GM15510 (cell line): ENCODE results near the gene RRP8.
A peak's percentile ranks its signal among the peaks of the same experiment; 100 is the strongest.

ENCODE experiments used
- POLR2A ChIP-seq: IDR thresholded peaks from 3 replicates; pipeline ENCODE4 v1.6.1; 2011; ENCODE audit warnings: borderline replicate concordance; ENCODE audit not compliant: insufficient read length; ENCODE audit errors: extremely low read depth

Gene RRP8

DNA sequence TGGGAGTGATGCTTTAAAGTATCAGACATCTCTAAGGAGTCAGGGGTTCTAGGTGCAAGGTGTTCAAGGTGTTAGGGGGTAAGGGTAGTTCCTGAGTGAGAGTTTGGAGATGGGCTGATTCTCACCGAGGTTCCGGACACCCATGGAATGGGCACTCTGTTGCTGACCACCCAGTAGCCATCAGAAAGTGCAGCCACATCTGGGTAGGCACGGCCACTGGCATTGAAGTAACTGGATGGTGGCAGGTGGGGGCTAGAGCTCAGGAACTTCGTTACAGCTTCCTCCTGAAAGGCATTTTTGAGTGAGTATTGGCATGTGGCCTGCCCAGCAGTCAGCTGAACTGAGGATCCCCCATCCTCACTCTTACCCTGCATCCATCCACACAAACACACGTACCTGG is 11.6 kb upstream of the RRP8 start:
- TF ChIP-seq POLR2A, result no peak

- no peak for TF ChIP-seq POLR2A
Observed at GRCh38 chr11:6614446-6614845, 11.0 kb upstream of the RRP8 start.

DNA sequence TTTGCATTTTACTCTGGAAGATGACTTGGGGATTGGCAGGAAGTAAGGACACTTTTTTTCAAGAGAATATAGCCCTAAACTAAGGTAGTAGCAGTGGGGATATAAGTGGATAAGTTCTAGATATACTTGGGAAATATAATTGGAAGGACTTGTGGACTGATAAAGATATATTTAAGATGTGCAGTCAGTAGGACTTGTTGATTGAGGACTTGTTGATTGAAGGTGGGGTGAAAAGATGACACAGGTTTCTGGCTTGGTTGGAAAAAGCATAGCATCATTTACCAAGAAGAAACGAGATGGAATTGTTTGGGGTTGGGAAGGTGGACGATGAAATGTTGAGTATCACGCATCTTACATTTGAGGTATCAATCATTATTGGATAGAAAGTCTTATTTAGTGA is 10.1 kb upstream of the RRP8 start:
- TF ChIP-seq POLR2A, result no peak

DNA sequence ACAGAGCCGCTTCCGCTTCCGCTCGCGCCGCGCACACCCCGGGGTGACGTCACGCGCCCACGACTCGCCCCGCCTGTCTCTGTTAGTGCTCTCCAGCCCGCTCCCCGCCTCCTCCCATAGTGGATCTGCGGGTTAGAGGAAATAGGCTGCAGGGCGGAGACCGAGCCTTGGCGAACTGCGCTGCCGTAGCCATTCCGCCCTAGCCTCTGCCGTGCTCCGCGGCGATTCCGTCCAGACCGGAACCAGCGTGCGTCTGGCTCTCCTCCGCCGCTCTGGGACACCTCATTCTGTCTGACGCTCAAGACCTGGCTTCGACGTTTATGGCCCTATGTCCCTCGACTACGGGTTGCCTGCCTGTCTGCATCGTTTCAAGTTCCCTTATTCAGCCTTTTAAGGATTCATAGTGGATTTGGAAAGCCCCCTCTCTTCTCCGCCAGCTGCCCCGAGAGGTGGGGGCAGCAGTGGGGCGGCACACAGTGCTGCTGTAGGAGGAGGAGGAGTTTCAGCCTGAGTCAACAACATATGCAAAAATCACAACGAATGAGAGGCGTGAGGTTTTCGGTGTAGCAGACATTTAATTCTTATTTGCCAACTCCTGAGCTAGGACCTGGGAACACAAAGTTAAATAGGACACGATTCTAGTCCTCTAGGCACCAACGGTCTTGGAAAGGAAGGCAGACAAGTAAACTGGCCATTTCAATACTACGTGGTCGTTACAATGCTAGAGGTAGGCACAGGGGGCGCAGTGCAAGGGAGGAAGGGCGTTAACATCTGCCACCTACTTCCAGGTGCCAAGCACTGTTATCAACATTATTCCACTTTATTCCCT is 9.0 kb upstream of the RRP8 start, which contains the start of gene TAF10:
Gene TAF10 (minus strand): TSS at position 4 of the 829 bp plus-strand sequence. CDS start 27 bp downstream, outside the sequence.
- peak; percentile 90 for TF ChIP-seq POLR2A

- no peak for TF ChIP-seq POLR2A
Observed at GRCh38 chr11:6611963-6612212, 8.5 kb upstream of the RRP8 start.

DNA sequence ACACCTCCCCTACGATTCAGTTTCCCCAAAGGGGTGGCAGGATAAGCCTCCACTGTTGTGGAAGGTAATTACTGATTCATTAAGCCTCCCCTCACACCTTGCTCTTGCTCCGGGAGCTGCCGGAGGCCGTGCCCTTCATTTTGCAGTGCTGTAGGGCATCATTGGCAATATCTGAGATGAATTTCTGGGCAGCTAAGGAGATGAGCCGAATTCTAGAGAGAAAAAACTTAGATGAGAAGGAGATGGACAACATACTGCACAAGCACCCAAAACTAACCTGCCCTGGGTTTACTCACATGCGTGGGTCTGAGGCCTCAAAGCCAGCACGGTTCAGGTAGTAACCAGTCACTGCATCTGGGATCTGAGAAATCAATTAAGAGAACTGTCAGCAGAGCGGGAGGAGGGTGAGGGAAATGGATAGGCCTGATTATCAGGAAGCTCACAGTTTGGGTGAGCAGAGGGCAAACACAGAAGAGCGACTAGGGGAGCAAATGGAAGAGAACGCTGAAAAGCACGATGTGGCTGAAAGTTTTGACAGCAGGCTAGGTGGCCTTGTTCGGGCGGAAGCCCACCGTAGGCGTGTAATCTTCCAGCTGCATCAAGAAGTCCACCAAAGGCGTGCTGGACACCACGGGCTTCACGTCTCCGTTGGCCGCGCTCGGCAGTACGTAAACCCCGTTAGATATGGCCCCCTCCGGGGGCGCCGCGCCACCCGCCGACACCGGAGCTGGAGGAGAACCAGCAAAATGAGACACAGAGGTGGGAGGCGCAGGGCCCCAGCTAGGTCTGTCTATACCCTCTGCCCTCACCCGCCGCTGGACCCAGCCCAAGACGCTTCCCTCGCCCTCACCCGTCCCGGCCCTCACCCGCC is 7.9 kb upstream of the RRP8 start:
- TF ChIP-seq POLR2A, result no peak

GRCh38 chr11:6610591-6610990 is 7.2 kb upstream of the RRP8 start:
- TF ChIP-seq POLR2A, result no peak

- no peak for TF ChIP-seq POLR2A
Observed at GRCh38 chr11:6609502-6610015, 6.1 kb upstream of the RRP8 start.

DNA sequence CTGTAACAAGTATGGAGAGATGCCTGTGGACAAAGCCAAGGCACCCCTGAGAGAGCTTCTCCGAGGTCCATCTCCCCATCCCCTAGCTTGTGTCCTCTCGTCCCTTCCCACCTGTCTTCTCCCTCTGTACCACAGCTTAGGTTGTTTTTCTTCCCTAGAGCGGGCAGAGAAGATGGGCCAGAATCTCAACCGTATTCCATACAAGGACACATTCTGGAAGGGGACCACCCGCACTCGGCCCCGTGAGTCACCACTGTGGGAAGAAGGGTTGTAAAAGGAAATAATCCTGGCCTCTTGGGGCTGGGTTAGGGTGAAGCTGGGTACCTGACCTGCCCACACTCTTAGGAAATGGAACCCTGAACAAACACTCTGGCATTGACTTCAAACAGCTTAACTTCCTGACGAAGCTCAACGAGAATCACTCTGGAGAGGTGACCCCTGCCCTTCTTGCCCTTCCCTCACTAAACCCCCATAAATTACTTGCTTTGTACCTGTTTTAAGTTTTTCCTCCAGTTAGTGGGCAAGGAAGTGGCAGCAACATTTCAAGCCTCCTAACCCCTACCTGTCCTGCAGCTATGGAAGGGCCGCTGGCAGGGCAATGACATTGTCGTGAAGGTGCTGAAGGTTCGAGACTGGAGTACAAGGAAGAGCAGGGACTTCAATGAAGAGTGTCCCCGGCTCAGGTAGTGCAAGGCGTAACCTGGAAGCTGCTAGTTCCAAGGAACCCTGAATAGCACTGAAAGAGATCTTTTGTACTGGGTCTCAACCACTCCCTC is 5.5 kb upstream of the RRP8 start:
- no peak for TF ChIP-seq POLR2A

GRCh38 chr11:6608011-6608410 is 4.6 kb upstream of the RRP8 start:
- no peak for TF ChIP-seq POLR2A

- no peak for TF ChIP-seq POLR2A
Observed at GRCh38 chr11:6607190-6607795, 3.9 kb upstream of the RRP8 start.

DNA sequence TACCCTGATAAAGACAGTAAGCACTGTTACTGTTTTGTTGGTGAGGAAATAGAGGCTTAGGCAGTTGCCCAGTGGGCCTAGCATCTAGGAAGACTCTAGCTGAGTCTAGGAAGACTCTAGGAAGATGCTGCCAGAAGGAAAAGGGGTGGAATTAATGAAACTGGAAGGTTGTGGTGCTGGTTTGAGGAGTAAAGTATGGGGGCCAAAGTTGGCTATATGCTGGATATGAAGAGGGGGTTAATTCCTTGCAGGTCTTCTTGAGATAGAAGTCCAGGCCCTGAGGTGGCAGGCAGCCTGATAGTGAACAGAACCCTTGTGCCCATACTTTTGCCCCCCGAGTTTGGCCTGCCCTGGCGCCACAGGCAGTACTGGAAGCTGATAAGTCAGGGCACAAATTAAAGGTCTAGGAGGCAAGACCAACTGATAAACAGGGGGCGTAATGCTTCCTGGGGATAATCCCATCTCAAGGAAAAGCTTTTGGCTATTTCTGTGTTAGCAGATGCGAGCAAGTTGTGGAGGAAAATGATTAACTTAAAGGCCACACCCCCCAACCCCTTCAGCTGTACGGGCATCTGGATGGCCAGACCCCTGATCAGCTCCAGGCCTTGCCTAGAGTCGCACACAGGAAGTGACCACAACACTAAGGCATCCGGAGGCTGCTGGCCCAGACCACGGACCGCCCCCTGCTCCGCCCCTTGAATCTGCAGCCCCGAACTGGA is 3.2 kb upstream of the RRP8 start:
- TF ChIP-seq POLR2A, result peak; percentile 39

DNA sequence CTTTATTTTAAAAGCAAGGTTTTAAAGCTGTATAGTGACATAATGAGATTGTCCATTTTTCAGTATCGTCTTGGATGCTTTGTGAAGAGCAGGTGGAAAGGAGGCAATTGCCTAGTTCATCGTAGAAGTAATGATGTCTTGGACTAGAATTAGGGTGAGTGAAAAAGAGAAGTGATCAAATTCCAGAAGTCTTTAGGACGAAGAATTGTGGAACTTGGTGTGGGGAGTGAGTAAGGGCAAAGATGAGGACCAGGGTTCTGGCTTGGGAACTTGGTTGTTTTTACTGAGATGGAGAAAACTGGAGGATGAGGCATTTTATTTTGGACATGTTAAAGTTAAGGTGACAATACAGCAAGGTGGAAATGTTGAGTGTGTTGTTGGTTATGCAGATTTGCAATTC is 1.4 kb upstream of the RRP8 start:
- no peak for TF ChIP-seq POLR2A
